ENCODE measurements around the gene NHERF1. TPM values are rescaled to one million over a fixed set of nuclear protein-coding genes. Genes with fewer than 3 reads are reported as not detected.

Gene NHERF1
- total and polyA plus RNA-seq, 9 of the 15 experiments (the other 6 are each of a cell fraction or from before 2014, with no cell fraction given), result 11.4 to 79.9 (median 36.9) TPM

- 2% methylated on average over 6 of the region's 6 CpGs for WGBS (ENCODE audit: insufficient coverage, low coverage, missing lambda C conversion rate)
- Histone ChIP-seq H3K9me3 (replicated peaks; ENCODE audit: control insufficient read depth, insufficient read depth, low read depth, low read length) (no peaks in the 10 kb centered on the region), H3K4me2 (ENCODE audit: insufficient read depth, low read length) (peak overlapping the region; percentile 65), H3K79me2 (ENCODE audit: control insufficient read depth, insufficient read depth, low read length) (peaks cover 34% of the 10 kb centered on the region), H3K9me1 (ENCODE audit: control insufficient read depth, insufficient read depth, low read length) (no peaks in the 10 kb centered on the region), H3K9ac (ENCODE audit: insufficient read depth in 1 of 2, low read depth in 2 of 2, low read length in 2 of 2) (peak overlapping the region; percentile 1; a peak in 1 of 4 replicates), H3K4me3 (no peak overlapping the region), H3K36me3 (ENCODE audit: control insufficient read depth, insufficient read depth, low read length) (peaks cover 8% of the 10 kb centered on the region; the same call in 1 of the 3 replicates), H3K27ac (ENCODE audit: extremely low read depth, low read depth, low read length) (peak overlapping the region; percentile 53; the same call in 2 of the 3 replicates), H4K20me1 (replicated peaks; ENCODE audit: control insufficient read depth, insufficient read depth, low read length) (peaks cover 9% of the 10 kb centered on the region; the same call in 1 of the 2 replicates), H3K27me3 (ENCODE audit: control insufficient read depth in 2 of 2, insufficient read depth in 2 of 2, low read length in 2 of 2) (peaks cover 3 to 10% of the 10 kb centered on the region in 2 experiments; a peak in 3 of 5 replicates), H2AFZ (ENCODE audit: low read depth, low read length) (peak overlapping the region; percentile 35), H3K4me1 (replicated peaks in 1 of 2; ENCODE audit: control insufficient read depth in 2 of 2, insufficient read depth in 2 of 2, low read length in 2 of 2) (peaks cover 37 to 67% of the 10 kb centered on the region in 2 experiments)
- FAIRE-seq (peak; percentile 92), ATAC-seq (peak; percentile 29), DNase-seq (ENCODE audit: extremely low read depth in 1 of 4, low spot score in 3 of 4) (peak in 3 of 4 experiments; percentile 53 to 89 (median 76))
- CTCF ChIA-PET (ENCODE audit: low intra/inter-chr PET ratio), result interaction anchor here (3.9 kb wide), 1 partner anchor 23 kb away, joined by 41 read pairs; no protein-coding TSS in a partner anchor
- intact Hi-C loops (cut with micrococcal nuclease) (loop anchor here (1.0 to 5.0 kb wide), 2 partner anchors 23 to 120 kb away; no protein-coding TSS in a partner anchor), in situ Hi-C loops (cut with MboI) (no loop called here)
- POLR2A ChIA-PET, result interaction anchor here (0.6 to 2.4 kb wide), 6 partner anchors 8 to 218 kb away, joined by 3 to 5 read pairs (median 4); no protein-coding TSS in a partner anchor
- no TSS peak for BruUV-seq (replicated peaks)
- TF ChIP-seq VEZF1 (CRISPR knock-in tag; IDR thresholded peaks at IDR 0.05) (peak; percentile 67), EGR1 (conservative IDR thresholded peaks at IDR 0.05) (no peak), ZNF263 (CRISPR knock-in tag; IDR thresholded peaks at IDR 0.05; ENCODE audit: borderline replicate concordance) (peak; percentile 55; the same call in 1 of the 2 replicates), ZNF134 (CRISPR knock-in tag; conservative IDR thresholded peaks at IDR 0.05) (no peak), MAZ (CRISPR knock-in tag; conservative IDR thresholded peaks at IDR 0.05 in 1 of 2, IDR thresholded peaks at IDR 0.05 in 1 of 2) (peak in 1 of 2 experiments; percentile 26; a peak in 1 of 4 replicates), ZKSCAN3 (CRISPR knock-in tag; IDR thresholded peaks at IDR 0.05) (no peak), BHLHE40 (IDR thresholded peaks at IDR 0.05; ENCODE audit: low read length) (0 out of 2 replicates have a peak, but pooled peaks have one; percentile 18), KDM1A (IDR thresholded peaks at IDR 0.05) (peak; percentile 63 to 67; a peak in 3 of 4 replicates), ZNF518B (CRISPR knock-in tag; IDR thresholded peaks at IDR 0.05) (no peak), TFAP4 (CRISPR knock-in tag; IDR thresholded peaks at IDR 0.05; ENCODE audit: borderline replicate concordance) (peak; percentile 14; the same call in 1 of the 2 replicates), PKNOX1 (IDR thresholded peaks at IDR 0.05) (peak; percentile 26; the same call in 1 of the 2 replicates), EHMT2 (IDR thresholded peaks at IDR 0.05) (no peak), PHF21A (IDR thresholded peaks at IDR 0.05; ENCODE audit: borderline replicate concordance, low read depth) (peak; percentile 11; the same call in 1 of the 2 replicates), RFX1 (IDR thresholded peaks at IDR 0.05) (no peak), RB1 (IDR thresholded peaks at IDR 0.05; ENCODE audit: low read depth) (no peak), MEF2D (tag; conservative IDR thresholded peaks at IDR 0.05; ENCODE audit: low read depth) (no peak)
These were observed 1.5 kb upstream of the NHERF1 start for GRCh38 chr17:74746922-74747321.
